Calu3 (cell line): ENCODE measurements around the gene ACSL1. TPM values are rescaled to one million over a fixed set of nuclear protein-coding genes. Genes with fewer than 3 reads are reported as not detected.

Experiments used
- BruUV-seq: library from RNA; stranded (reverse); fragments of 400-500 nt; replicated peaks from 2 replicates; lab custom pipeline; 2021; lab: Mats Ljungman, UMichigan
- CTCF ChIA-PET: fragments of 300-600 bp; sonication (Branson Sonifier 250); formaldehyde crosslinking; loops from one replicate; lab custom pipeline; 2022; ENCODE audit warnings: antibody characterized with exemption; lab: Charles Lee
- DNase-seq: peaks from one replicate; pipeline ENCODE4 v3.0.0; 2022
- H3K27ac Mint-ChIP-seq: one replicate; pipeline ENCODE4 v1.8.0; 2022; ENCODE audit warnings: mixed read lengths; ENCODE audit not compliant: unreplicated experiment
- H3K27me3 Mint-ChIP-seq: one replicate; pipeline ENCODE4 v1.8.0; 2022; ENCODE audit warnings: mixed read lengths; ENCODE audit not compliant: unreplicated experiment
- H3K36me3 Mint-ChIP-seq: one replicate; pipeline ENCODE4 v1.8.0; 2022; ENCODE audit warnings: mild to moderate bottlenecking, moderate library complexity, mixed read lengths; ENCODE audit not compliant: insufficient read depth, unreplicated experiment
- H3K4me1 Mint-ChIP-seq: one replicate; pipeline ENCODE4 v1.8.0; 2022; ENCODE audit warnings: mild to moderate bottlenecking, low read depth, mixed read lengths; ENCODE audit not compliant: unreplicated experiment
- H3K4me3 Mint-ChIP-seq: one replicate; pipeline ENCODE4 v1.8.0; 2022; ENCODE audit warnings: mild to moderate bottlenecking, low read depth, moderate library complexity, mixed read lengths; ENCODE audit not compliant: unreplicated experiment
- H3K9me3 Mint-ChIP-seq: one replicate; pipeline ENCODE4 v1.8.0; 2022; ENCODE audit warnings: low read depth, mixed read lengths; ENCODE audit not compliant: unreplicated experiment
- CTCF ChIP-seq: fragments of 200-600 bp; IDR thresholded peaks from one replicate; pipeline ENCODE4 v1.8.0; 2022; ENCODE audit warnings: antibody characterized with exemption; ENCODE audit not compliant: unreplicated experiment
- intact Hi-C: fragments of 100-400 bp; cut with micrococcal nuclease; formaldehyde crosslinking; loops from one replicate; pipeline ENCODE4 v1.10.0; 2022; ENCODE audit not compliant: unreplicated experiment
- total RNA-seq: library from RNA; stranded (reverse); gene quantifications from 2 replicates; pipeline ENCODE4 v1.2.3, GENCODE V29; 2022

The ACSL1 gene
- total RNA-seq, 1 experiment from 2014 or later = 31.9 TPM

DNA sequence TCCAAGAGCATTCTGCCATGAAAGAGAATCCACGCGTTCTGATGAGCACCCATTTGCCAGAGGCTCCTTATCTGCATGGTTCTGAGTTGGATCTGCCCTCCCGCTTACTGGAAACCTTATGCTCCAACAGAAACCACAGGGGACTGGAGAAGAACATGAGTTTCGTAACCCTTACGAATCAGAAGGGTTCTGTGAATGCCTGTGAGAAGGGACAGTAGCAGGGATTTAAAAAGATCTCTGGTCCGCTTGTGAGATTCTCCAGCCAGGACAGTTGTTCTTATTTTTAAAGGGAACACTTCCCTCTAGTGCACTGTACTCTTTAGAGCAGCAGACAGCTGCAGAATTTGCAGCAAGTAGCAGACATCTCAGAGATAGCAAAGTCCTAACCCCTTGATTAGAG is 69.4 kb downstream of the ACSL1 start:
- Mint-ChIP-seq H3K9me3 (no peaks in the 10 kb centered on the region), H3K4me1 (no peaks in the 10 kb centered on the region), H3K27me3 (no peaks in the 10 kb centered on the region), H3K4me3 (no peak overlapping the region), H3K36me3 (no peaks in the 10 kb centered on the region), H3K27ac (no peak overlapping the region)
- CTCF ChIA-PET = no interaction called here
- no peak for DNase-seq
- no peak for TF ChIP-seq CTCF
- intact Hi-C loops = no loop called here
- BruUV-seq = no TSS peak

DNA sequence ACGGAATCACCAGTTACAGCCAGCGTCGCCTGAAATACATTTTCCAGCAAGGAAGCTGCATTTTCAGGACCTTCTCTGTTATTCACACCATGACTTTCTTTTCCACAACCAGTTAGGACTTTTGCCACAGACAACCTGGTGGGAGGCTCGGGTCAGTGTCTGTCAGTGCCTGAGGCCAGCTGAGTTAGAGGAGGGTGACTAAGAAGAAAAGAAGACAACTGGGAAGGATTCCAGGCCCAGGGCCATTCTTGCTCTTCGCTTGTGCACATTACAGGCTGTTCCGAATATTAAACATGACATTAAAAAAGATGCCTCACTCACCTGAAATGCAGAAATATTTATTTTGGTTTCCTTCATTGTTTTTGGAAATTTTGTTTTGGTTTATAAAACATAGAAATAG is 70.5 kb downstream of the ACSL1 start:
- intact Hi-C loops = no loop called here
- no TSS peak for BruUV-seq
- H3K9me3 Mint-ChIP-seq = no peaks in the 10 kb centered on the region
- no peaks in the 10 kb centered on the region for H3K4me1 Mint-ChIP-seq
- H3K27me3 Mint-ChIP-seq = no peaks in the 10 kb centered on the region
- no peak overlapping the region for H3K27ac Mint-ChIP-seq
- TF ChIP-seq CTCF = no peak
- CTCF ChIA-PET = no interaction called here
- DNase-seq = no peak
- no peaks in the 10 kb centered on the region for H3K36me3 Mint-ChIP-seq
- H3K4me3 Mint-ChIP-seq = no peak overlapping the region

DNA sequence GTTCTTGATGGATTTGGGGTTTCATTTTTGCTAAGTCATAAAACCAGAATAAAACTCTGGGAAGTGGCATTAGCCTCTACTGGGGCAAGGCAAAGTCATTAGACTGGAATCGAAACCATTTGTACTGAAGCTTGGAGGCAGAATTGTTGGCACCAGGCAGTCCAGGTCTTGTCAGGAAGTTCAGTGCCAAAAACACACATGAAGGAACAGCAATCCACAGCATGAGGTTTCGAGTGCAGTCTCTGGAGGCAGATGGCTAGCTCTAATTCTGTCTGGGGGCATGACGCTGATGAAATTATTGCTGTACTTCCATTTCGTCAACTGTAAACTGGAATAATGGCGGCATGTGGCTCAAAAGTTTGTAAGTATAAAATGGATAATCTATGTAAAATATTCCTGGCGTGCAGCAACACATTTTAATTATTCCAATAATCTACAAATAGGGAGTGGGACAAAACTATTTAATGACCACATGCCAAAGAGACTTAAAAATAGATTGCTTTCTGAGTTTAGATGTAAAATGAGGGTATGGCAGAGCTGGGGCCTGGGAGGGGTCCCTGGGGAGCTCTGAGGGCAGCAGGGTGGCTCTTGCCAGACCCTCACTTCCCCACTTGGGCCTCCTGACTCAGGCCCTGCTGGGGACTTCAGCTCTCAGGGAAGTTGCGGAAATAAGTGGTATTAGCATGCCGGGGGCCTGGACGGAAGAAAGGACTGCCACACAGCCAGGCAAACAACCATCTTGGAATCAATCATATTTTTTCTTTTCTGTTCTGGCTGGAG is 73.1 kb downstream of the ACSL1 start:
- no peak for TF ChIP-seq CTCF
- CTCF ChIA-PET = no interaction called here

GRCh38 chr4:184751585-184751956 is 74.2 kb downstream of the ACSL1 start:
- TF ChIP-seq CTCF = no peak
- H3K4me1 Mint-ChIP-seq = peaks cover 20% of the 10 kb centered on the region
- CTCF ChIA-PET = no interaction called here

More for the DNA sequence above, 73.1 kb downstream of the ACSL1 start:
- DNase-seq = no peak
- Mint-ChIP-seq H3K9me3 (no peaks in the 10 kb centered on the region), H3K4me3 (no peak overlapping the region), H3K27me3 (no peaks in the 10 kb centered on the region), H3K4me1 (peaks cover 8% of the 10 kb centered on the region), H3K36me3 (peaks cover 4% of the 10 kb centered on the region), H3K27ac (no peak overlapping the region)
- no TSS peak for BruUV-seq
- intact Hi-C loops = no loop called here

More at GRCh38 chr4:184751585-184751956, 74.2 kb downstream of the ACSL1 start:
- DNase-seq = no peak
- no peak overlapping the region for H3K27ac Mint-ChIP-seq
- no TSS peak for BruUV-seq
- H3K36me3 Mint-ChIP-seq = peaks cover 12% of the 10 kb centered on the region
- intact Hi-C loops = no loop called here
- no peak overlapping the region for H3K4me3 Mint-ChIP-seq
- no peaks in the 10 kb centered on the region for H3K9me3 Mint-ChIP-seq
- H3K27me3 Mint-ChIP-seq = no peaks in the 10 kb centered on the region
